ENCODE measurements around the gene NFASC.

DNA sequence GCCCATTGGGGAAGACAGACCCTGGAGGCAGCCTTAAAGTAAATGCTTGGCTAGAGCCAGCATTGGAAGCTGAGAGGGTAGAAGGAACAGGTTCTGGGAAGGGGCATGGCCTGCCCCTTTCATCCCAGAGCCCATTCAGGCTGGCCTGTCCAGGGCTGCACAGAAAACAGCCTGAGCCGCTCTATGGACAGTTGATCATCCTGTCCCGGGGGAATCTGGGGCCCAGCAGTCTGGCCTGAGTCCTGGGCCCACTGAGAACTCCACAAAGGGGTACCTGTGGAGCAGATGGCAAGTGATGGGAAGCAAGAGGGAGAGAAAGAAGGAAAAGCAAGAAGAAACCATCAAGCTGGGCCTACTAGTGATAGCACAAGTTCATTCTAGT is 200.4 kb downstream of the NFASC start:
- TF ChIP-seq POLR2A (IDR thresholded peaks at IDR 0.05) = no peak
- no peak for TF ChIP-seq EP300 (IDR thresholded peaks at IDR 0.05)

Data from sigmoid colon (tissue), 4 donors.